HG03457 (cell line): Measurements from ENCODE around the gene MAPKAPK3.
"Not testable (repeated sequence)": the region's sequence is repeated elsewhere in the genome, so short reads cannot be mapped to it uniquely, and the experiment has no call there.

Experiments
- ATAC-seq: cut with Tn5 transposase; IDR thresholded peaks from one replicate; pipeline ENCODE4 v1.9.1; 2021; ENCODE audit warnings: moderate number of reproducible peaks; ENCODE audit not compliant: unreplicated experiment

MAPKAPK3 gene

DNA sequence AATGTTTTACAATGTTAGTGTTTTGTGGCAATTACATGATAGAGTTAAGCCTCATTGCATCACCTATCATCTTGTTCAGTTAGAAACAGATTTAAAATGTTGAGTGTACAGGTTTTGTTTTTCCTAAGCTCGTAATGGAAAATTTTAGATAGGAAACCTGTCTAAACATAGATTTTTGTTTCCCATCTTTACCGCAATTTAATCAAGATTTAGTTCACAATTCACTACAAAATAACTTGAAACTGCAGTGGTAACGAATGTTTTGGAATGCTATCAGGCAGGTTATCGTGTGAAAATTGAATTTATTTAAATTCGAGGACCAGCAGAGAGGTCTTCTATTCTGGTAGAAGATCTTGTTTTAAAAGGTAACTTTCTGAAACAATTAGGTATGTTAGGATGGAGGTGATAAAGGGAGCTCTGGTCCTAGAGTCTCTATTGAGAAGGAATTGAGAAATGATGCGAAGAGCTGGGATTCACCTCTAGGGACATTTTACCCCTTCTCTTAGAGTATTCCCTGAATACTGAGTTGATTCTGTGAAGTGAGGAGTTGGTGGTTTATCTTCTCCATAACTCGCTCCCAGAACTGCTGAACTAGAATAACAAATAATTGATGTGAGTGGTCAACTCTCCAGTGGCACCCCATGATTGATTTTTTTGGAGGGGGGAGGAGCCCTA, 59.2 kb downstream of the MAPKAPK3 start:
- ATAC-seq = no peak

DNA sequence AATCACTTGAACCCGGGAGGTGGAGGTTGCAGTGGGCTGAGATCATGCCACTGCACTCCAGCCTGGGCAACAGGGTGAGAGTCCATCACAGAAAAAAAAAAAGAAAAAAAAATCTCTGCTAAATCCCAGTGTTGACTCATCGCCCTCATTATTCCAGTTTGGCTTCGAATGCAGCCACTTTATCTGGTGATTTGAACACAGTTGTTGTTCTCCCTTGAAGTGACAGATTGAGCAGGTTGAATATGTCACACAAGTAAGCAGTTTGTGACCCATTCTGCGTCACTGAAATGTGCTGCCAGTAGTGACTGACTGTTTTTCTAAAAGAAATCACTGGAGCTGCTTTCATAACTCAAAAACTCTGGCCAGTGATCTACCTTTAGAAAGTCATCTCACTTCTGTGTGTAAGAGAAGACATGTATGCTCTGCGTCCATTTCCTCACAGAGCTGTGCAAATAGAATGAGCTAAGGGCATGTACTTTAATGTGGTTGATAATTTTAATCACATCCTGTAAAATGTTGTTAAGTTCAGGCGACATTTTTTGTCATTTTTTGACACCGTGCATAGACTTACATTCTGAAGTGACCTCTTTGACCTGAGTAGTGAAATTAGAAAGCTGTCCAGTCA, 70.3 kb downstream of the MAPKAPK3 start:
- ATAC-seq = no peak

DNA sequence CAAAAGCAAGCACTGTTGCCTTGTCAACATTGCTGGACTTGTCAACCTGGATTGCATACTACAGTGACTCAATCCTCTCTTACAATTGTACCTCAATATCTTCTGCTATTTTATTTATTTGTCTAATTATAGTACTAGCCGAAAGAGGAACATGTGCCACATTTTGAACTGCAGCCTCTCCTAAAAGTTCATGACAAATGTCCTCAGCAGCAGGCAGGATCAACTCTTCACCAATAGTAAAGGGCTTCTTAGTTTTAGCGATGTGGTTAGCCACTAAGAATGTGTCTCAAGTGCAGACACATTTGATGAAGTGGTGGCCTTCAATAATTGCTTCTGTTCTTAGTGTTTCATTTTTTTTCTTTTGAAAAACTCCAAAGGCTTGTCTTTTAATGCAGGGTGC, 71.0 kb downstream of the MAPKAPK3 start:
- ATAC-seq = no peak

DNA sequence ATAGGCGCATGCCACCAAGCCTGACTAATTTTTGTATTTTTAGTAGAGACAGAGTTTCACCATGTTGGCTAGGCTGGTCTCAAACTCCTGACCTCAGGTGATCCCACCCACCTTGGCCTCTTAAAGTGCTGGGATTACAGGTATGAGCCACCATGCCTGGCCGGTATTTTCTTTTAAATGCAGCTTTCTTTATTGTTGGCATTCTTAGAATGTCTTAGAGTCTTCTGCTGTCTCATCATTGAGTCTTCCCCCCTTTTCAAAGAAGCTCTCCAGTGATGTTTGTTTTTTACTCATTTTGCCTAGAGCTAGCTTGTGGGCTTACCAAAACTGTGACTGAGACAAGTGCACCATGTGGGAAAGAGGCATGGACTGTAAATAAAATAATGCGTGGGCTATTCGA, 71.7 kb downstream of the MAPKAPK3 start:
- ATAC-seq = not testable (repeated sequence)

DNA sequence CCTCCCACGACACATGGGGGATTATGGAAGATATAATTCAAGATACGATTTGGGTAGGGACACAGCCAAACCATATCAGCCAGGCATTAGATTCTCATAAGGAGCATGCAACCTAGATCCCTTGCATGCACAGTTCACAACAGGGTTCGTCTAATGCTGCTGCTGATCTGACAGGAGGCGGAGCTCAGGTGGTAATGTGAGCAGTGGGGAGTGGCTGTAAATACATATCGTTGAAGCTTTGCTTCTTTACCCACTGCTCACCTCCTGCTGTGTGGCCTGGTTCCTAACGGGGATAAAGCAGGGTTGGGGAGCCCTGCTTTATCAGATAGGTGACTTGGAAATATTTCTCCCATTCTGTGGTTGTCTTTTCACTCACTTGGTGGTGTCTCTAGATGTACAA, 72.6 kb downstream of the MAPKAPK3 start:
- no peak for ATAC-seq

DNA sequence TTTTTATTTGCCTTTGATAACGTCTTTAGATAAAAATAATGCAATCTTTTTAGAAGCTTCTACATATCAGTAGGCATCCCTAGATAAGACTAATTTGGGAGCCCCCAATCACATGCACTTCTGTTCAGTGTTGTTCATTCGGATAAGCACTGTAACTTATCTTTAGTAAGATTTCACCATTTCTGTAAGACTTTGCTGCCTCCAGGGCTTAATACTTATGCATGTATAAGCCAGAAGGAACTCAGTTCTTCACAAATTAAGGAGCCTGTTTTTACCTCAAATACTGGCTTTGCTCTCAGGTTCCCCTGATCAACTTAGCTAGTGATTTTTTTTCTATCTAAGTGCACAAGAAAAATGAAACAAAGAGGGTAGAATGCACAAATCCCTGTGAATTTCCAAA, 78.1 kb downstream of the MAPKAPK3 start:
- ATAC-seq = no peak

DNA sequence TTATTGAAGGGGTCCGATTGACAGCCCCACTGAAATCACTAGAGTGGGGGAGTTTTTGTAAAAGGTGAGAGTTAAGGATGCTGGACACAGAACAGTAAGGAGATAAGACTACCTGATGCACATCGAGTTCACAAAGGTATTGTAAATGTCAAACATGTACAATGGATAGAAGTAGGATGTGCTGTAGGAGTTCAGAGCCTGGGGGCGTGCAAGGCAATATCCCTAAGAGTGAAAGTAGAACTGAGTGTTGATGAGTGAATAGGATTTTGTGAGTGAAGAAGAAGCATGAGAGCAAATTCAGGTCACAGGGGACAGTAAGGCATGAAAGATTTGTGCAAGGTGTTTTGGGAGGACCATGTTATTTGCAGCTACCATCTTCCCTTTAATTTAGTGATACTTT, 79.3 kb downstream of the MAPKAPK3 start:
- no peak for ATAC-seq

DNA sequence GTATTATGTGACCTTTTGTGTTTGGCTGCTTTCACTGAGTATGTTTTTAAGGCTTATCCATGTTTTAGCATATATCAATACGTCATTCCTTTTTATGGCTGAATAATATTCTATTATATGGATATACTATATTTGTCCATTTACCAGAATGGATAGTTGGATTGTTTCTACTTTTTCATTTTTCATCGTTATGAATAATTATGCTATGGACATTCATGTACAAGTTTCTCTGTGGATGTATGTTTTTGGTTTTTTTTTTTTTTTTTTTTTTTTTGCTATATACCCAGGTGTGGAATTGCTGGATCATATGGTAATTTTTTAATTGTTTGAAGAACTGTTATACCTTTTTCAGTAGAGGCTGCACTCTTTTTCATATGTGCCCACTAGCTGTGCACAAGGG, 81.3 kb downstream of the MAPKAPK3 start:
- no peak for ATAC-seq
